Left ventricle myocardium inferior (tissue), 1 donor: ENCODE measurements around the gene DYSF. TPM values are rescaled to one million over a fixed set of nuclear protein-coding genes. Genes with fewer than 3 reads are reported as not detected.

Experiments used
- DNase-seq: peaks from one replicate; pipeline ENCODE4 v3.0.0-alpha.2; 2020
- H3K27ac ChIP-seq: fragments of 200-600 bp; replicated peaks from 2 replicates; pipeline ENCODE4 v1.8.0; 2021
- H3K27me3 ChIP-seq: fragments of 200-600 bp; 2 replicates; pipeline ENCODE4 v1.8.0; 2021; ENCODE audit warnings: low read depth
- H3K36me3 ChIP-seq: fragments of 200-600 bp; 2 replicates; pipeline ENCODE4 v1.8.0; 2021
- H3K4me1 ChIP-seq: fragments of 200-600 bp; 2 replicates; pipeline ENCODE4 v1.8.0; 2021
- H3K4me3 ChIP-seq: fragments of 200-600 bp; 2 replicates; pipeline ENCODE4 v1.8.0; 2021; ENCODE audit warnings: mild to moderate bottlenecking, moderate library complexity
- H3K9me3 ChIP-seq: fragments of 200-600 bp; replicated peaks from 2 replicates; pipeline ENCODE4 v1.8.0; 2021
- CTCF ChIP-seq: fragments of 200-600 bp; IDR thresholded peaks from 2 replicates; pipeline ENCODE4 v1.8.0; 2021; ENCODE audit warnings: antibody characterized with exemption, mild to moderate bottlenecking, borderline replicate concordance
- intact Hi-C: fragments of 100-400 bp; cut with micrococcal nuclease; formaldehyde crosslinking; loops from one replicate; pipeline ENCODE4 v1.11.0; 2022
- total RNA-seq: library from RNA; stranded (reverse); fragmentation: NEBNext Ultra II Directional; extraction: Animal tissue kit (Norgen Biotek cat#: 25700); gene quantifications from one replicate; pipeline ENCODE4 v1.2.1, GENCODE V29; 2021
- donor health status: DM: no; HTN: yes; CAD: no; lungs with severe emphysema.

The DYSF gene
- total RNA-seq, 1 donor from 2014 or later: 48.2 TPM

GRCh38 chr2:71693286-71694270, 240.2 kb downstream of the DYSF start:
- peaks cover 13% of the 10 kb centered on the region for H3K4me1 ChIP-seq
- no peak overlapping the region for H3K27ac ChIP-seq
- H3K4me3 ChIP-seq: no peak overlapping the region
- no peak for DNase-seq
- no peaks in the 10 kb centered on the region for H3K27me3 ChIP-seq
- TF ChIP-seq CTCF: no peak
- peaks cover 1% of the 10 kb centered on the region for H3K36me3 ChIP-seq
- H3K9me3 ChIP-seq: no peaks in the 10 kb centered on the region
- intact Hi-C loops: no loop called here

GRCh38 chr2:71694501-71695234, 241.3 kb downstream of the DYSF start:
- Histone ChIP-seq H3K9me3 (no peaks in the 10 kb centered on the region), H3K4me3 (no peak overlapping the region), H3K27ac (no peak overlapping the region), H3K27me3 (no peaks in the 10 kb centered on the region), H3K36me3 (no peaks in the 10 kb centered on the region), H3K4me1 (peaks cover 5% of the 10 kb centered on the region)
- TF ChIP-seq CTCF: no peak
- intact Hi-C loops: no loop called here
- DNase-seq: no peak

- intact Hi-C loops: no loop called here
- TF ChIP-seq CTCF: no peak
- no peak overlapping the region for H3K4me3 ChIP-seq
- no peak overlapping the region for H3K27ac ChIP-seq
- no peaks in the 10 kb centered on the region for H3K9me3 ChIP-seq
- DNase-seq: no peak
- peaks cover 11% of the 10 kb centered on the region for H3K4me1 ChIP-seq
- no peaks in the 10 kb centered on the region for H3K36me3 ChIP-seq
- no peaks in the 10 kb centered on the region for H3K27me3 ChIP-seq
These were observed 242.1 kb downstream of the DYSF start for GRCh38 chr2:71695235-71696120.

GRCh38 chr2:71696381-71696780, 243.0 kb downstream of the DYSF start:
- intact Hi-C loops: no loop called here
- no peak overlapping the region for H3K27ac ChIP-seq
- no peak for DNase-seq

More at GRCh38 chr2:71696381-71696780, 243.0 kb downstream of the DYSF start:
- no peaks in the 10 kb centered on the region for H3K9me3 ChIP-seq
- no peaks in the 10 kb centered on the region for H3K36me3 ChIP-seq
- H3K27me3 ChIP-seq: no peaks in the 10 kb centered on the region
- H3K4me3 ChIP-seq: no peak overlapping the region
- TF ChIP-seq CTCF: no peak
- peaks cover 20% of the 10 kb centered on the region for H3K4me1 ChIP-seq
